Fibroblast of skin of back (primary cell): ENCODE measurements around the gene DNASE2B. TPM values are rescaled to one million over a fixed set of nuclear protein-coding genes. Genes with fewer than 3 reads are reported as not detected.

Experiments
- DNase-seq: peaks from one replicate; pipeline ENCODE4 v3.0.0-alpha.2; 2013
- polyA plus RNA-seq, 2 experiments: library from polyadenylated mRNA; unstranded; fragments of 120-200 nt; gene quantifications; one replicate each; pipeline ENCODE4 v1.2.1, GENCODE V29; 2013; ENCODE audit not compliant: insufficient read length in 2 of 2

DNASE2B gene
- not detected for polyA plus RNA-seq (2013, experiment 1 of 2; ENCODE audit: insufficient read length)
- not detected for polyA plus RNA-seq (2013, experiment 2 of 2; ENCODE audit: insufficient read length)

GRCh38 chr1:84398175-84399155 is at the start of gene DNASE2B:
Gene DNASE2B (plus strand): TSS chr1:84398484. CDS start chr1:84398565, 81 bp downstream.
- DNase-seq: no peak

GRCh38 chr1:84348759-84349158 is 49.5 kb upstream of the DNASE2B start:
- DNase-seq: no peak

- no peak for DNase-seq
Observed at GRCh38 chr1:84350104-84350503, 48.2 kb upstream of the DNASE2B start.

- no peak for DNase-seq
Observed at GRCh38 chr1:84350550-84350949, 47.7 kb upstream of the DNASE2B start.

GRCh38 chr1:84352298-84353106 is 45.8 kb upstream of the DNASE2B start:
- DNase-seq: no peak

GRCh38 chr1:84353695-84354094 is 44.6 kb upstream of the DNASE2B start:
- peak; percentile 16 for DNase-seq

- DNase-seq: no peak
Observed at GRCh38 chr1:84355556-84355955, 42.7 kb upstream of the DNASE2B start.

GRCh38 chr1:84356881-84357280 is 41.4 kb upstream of the DNASE2B start:
- DNase-seq: no peak

- DNase-seq: no peak
Observed at GRCh38 chr1:84358695-84359094, 39.6 kb upstream of the DNASE2B start.

- DNase-seq: no peak
Observed at GRCh38 chr1:84360316-84360715, 38.0 kb upstream of the DNASE2B start.

- DNase-seq: no peak
Observed at GRCh38 chr1:84361796-84362195, 36.5 kb upstream of the DNASE2B start.

GRCh38 chr1:84363019-84363418 is 35.3 kb upstream of the DNASE2B start:
- DNase-seq: no peak

GRCh38 chr1:84363622-84364021 is 34.7 kb upstream of the DNASE2B start:
- no peak for DNase-seq

GRCh38 chr1:84365225-84366221 is 32.8 kb upstream of the DNASE2B start:
- DNase-seq: peak; percentile 98

GRCh38 chr1:84366786-84367185 is 31.5 kb upstream of the DNASE2B start:
- no peak for DNase-seq

GRCh38 chr1:84367219-84367618 is 31.1 kb upstream of the DNASE2B start:
- DNase-seq: no peak

- DNase-seq: no peak
Observed at GRCh38 chr1:84368441-84368840, 29.8 kb upstream of the DNASE2B start.

- no peak for DNase-seq
Observed at GRCh38 chr1:84370266-84370665, 28.0 kb upstream of the DNASE2B start.

GRCh38 chr1:84370831-84371394 is 27.4 kb upstream of the DNASE2B start:
- peak; percentile 62 for DNase-seq

GRCh38 chr1:84373436-84374141 is 24.7 kb upstream of the DNASE2B start:
- no peak for DNase-seq
